Panc1 (cell line): ENCODE data around the gene NTM. TPM values are rescaled to one million over a fixed set of nuclear protein-coding genes. Genes with fewer than 3 reads are reported as not detected.

Experiments used
- ATAC-seq: fragments of 200-7000 bp; cut with Tn5 transposase; 2 replicates; pipeline ENCODE4 v1.9.1; 2020; ENCODE audit warnings: mild to moderate bottlenecking, moderate library complexity
- BruUV-seq: library from RNA; stranded (reverse); fragments of 400-500 nt; replicated peaks from 2 replicates; lab custom pipeline; 2021; lab: Mats Ljungman, UMichigan
- CTCF ChIA-PET: fragments of 300-600 bp; sonication (Branson Sonifier 250); formaldehyde crosslinking; loops from one replicate; lab custom pipeline; 2022; ENCODE audit warnings: antibody characterized with exemption; lab: Charles Lee
- POLR2A ChIA-PET: fragments of 300-600 bp; sonication (Branson Sonifier 250); formaldehyde crosslinking; loops from one replicate; lab custom pipeline; 2022; ENCODE audit warnings: antibody characterized with exemption; lab: Charles Lee
- DNase-seq: peaks from one replicate; pipeline ENCODE4 v3.0.0-alpha.2; 2010; ENCODE audit warnings: low read depth, low spot score
- H3K27ac ChIP-seq: 2 replicates; pipeline ENCODE4 v1.5.1; 2011; ENCODE audit warnings: mild to moderate bottlenecking, low read length, inconsistent platforms
- H3K27me3 ChIP-seq: fragments of 200-500 bp; sonication (Bioruptor generic); 2 replicates; pipeline ENCODE4 v1.6.0; 2014; ENCODE audit warnings: low read length, inconsistent platforms; ENCODE audit not compliant: control insufficient read depth, insufficient read depth
- H3K36me3 ChIP-seq: fragments of 200-500 bp; sonication (Bioruptor generic); 2 replicates; pipeline ENCODE4 v1.5.1; 2014; ENCODE audit warnings: inconsistent platforms, mild to moderate bottlenecking, low read length, moderate library complexity; ENCODE audit not compliant: control insufficient read depth, insufficient read depth
- H3K4me1 ChIP-seq: 2 replicates; pipeline ENCODE4 v1.5.1; 2011; ENCODE audit warnings: inconsistent platforms, mild to moderate bottlenecking, low read length, moderate library complexity; ENCODE audit not compliant: control insufficient read depth, insufficient read depth
- H3K4me3 ChIP-seq, 2 experiments: 2 replicates each; pipeline ENCODE4 v1.5.1; 2011 to 2012; ENCODE audit warnings: low read depth in 2 of 2, low read length in 2 of 2, mild to moderate bottlenecking in 2 of 2, inconsistent platforms in 1 of 2, moderate library complexity in 1 of 2
- H3K9me3 ChIP-seq: fragments of 200-500 bp; sonication (Bioruptor generic); 2 replicates; pipeline ENCODE4 v1.5.1; 2014; ENCODE audit warnings: low read depth, mild to moderate bottlenecking, inconsistent platforms, low read length, moderate library complexity; ENCODE audit not compliant: control insufficient read depth, insufficient read depth
- CTCF ChIP-seq: fragments of 450-650 bp; IDR thresholded peaks from 2 replicates; pipeline ENCODE4 v1.5.1; 2017; ENCODE audit warnings: mild to moderate bottlenecking
- POLR2AphosphoS5 ChIP-seq: IDR thresholded peaks from 2 replicates; pipeline ENCODE4 v1.6.1; 2012; ENCODE audit warnings: mild to moderate bottlenecking, low read depth, low read length, moderate library complexity
- REST ChIP-seq, 2 experiments: IDR thresholded peaks; 2 replicates each; pipeline ENCODE4 v1.6.1; 2011 to 2012; ENCODE audit warnings: low read depth in 2 of 2, control low read depth in 1 of 2, low read length in 1 of 2, mild to moderate bottlenecking in 1 of 2, moderate library complexity in 1 of 2; ENCODE audit not compliant: insufficient read depth in 1 of 2
- SIN3A ChIP-seq: IDR thresholded peaks from 2 replicates; pipeline ENCODE4 v1.6.1; 2012; ENCODE audit warnings: low read depth, mild to moderate bottlenecking, low read length, moderate library complexity, borderline replicate concordance; ENCODE audit not compliant: insufficient read depth
- TCF7L2 ChIP-seq: IDR thresholded peaks from 2 replicates; pipeline ENCODE4 v1.6.1; 2011; ENCODE audit warnings: mild to moderate bottlenecking, low read depth, low read length, inconsistent platforms
- in situ Hi-C: cut with HindIII; loops from 2 replicates; pipeline ENCODE4 v1.10.0; 2016; ENCODE audit warnings: low sequenced_read_pairs, low pct_unique_long_range_greater_than_20kb
- intact Hi-C: fragments of 100-400 bp; cut with micrococcal nuclease; formaldehyde crosslinking; loops from one replicate; pipeline ENCODE4 v1.10.0; 2022; ENCODE audit not compliant: unreplicated experiment
- total RNA-seq: library from RNA; stranded (reverse); gene quantifications from one replicate; pipeline ENCODE4 v1.2.1, GENCODE V29; 2021; ENCODE audit not compliant: unreplicated experiment

NTM gene
- total RNA-seq, 1 experiment from 2014 or later, result 0.10 TPM

GRCh38 chr11:131488238-131488637, 117.8 kb downstream of the NTM start:
- ATAC-seq (no peak), DNase-seq (no peak)
- POLR2A ChIA-PET, result no interaction called here
- Histone ChIP-seq H3K36me3 (no peaks in the 10 kb centered on the region), H3K27ac (no peak overlapping the region), H3K9me3 (no peaks in the 10 kb centered on the region), H3K27me3 (no peaks in the 10 kb centered on the region), H3K4me1 (no peaks in the 10 kb centered on the region), H3K4me3 (no peak overlapping the region)
- intact Hi-C loops (no loop called here), in situ Hi-C loops (no loop called here)
- no TSS peak for BruUV-seq
- TF ChIP-seq REST (IDR thresholded peaks at IDR 0.05; ENCODE audit: insufficient read depth in 1 of 2, low read depth in 2 of 2, low read length in 1 of 2) (no peak), TCF7L2 (no peak)
- CTCF ChIA-PET, result no interaction called here

GRCh38 chr11:131491503-131491902, 121.1 kb downstream of the NTM start:
- Histone ChIP-seq H3K4me1 (no peaks in the 10 kb centered on the region), H3K4me3 (no peak overlapping the region), H3K9me3 (no peaks in the 10 kb centered on the region), H3K27ac (no peak overlapping the region), H3K27me3 (no peaks in the 10 kb centered on the region), H3K36me3 (no peaks in the 10 kb centered on the region)
- no peak for TF ChIP-seq SIN3A
- no peak for TF ChIP-seq TCF7L2
- TF ChIP-seq CTCF, result no peak
- TF ChIP-seq REST (IDR thresholded peaks at IDR 0.05; ENCODE audit: insufficient read depth in 1 of 2, low read depth in 2 of 2, low read length in 1 of 2), result no peak
- no peak for TF ChIP-seq POLR2AphosphoS5
- DNase-seq (no peak), ATAC-seq (no peak)
- no TSS peak for BruUV-seq
- CTCF ChIA-PET, result no interaction called here
- POLR2A ChIA-PET, result no interaction called here
- intact Hi-C loops (no loop called here), in situ Hi-C loops (no loop called here)
